ENCODE results near the gene NOL8.

Gene NOL8

DNA sequence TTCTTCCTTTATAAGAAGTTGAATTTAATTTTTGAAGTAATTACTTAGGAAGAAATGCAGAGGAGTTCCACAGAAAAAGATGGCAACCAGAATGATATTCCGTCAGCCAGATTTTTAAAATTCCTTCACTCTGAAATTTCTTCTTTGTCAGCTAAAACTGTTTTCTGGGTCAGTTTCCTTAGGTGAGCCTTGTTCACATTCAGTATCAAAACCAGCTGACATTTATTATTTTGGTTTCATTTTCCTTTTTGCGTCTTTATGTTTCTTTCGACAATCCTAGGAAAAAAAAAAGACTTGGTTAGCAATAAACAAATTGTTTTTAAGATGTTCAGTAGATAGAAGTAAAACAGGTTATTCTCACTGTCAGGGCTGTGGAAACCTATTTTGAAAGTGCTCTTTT lies 27.5 kb downstream of the NOL8 start:
- no peak for DNase-seq (ENCODE audit: low read depth)
- TF ChIP-seq, protein P1, sequence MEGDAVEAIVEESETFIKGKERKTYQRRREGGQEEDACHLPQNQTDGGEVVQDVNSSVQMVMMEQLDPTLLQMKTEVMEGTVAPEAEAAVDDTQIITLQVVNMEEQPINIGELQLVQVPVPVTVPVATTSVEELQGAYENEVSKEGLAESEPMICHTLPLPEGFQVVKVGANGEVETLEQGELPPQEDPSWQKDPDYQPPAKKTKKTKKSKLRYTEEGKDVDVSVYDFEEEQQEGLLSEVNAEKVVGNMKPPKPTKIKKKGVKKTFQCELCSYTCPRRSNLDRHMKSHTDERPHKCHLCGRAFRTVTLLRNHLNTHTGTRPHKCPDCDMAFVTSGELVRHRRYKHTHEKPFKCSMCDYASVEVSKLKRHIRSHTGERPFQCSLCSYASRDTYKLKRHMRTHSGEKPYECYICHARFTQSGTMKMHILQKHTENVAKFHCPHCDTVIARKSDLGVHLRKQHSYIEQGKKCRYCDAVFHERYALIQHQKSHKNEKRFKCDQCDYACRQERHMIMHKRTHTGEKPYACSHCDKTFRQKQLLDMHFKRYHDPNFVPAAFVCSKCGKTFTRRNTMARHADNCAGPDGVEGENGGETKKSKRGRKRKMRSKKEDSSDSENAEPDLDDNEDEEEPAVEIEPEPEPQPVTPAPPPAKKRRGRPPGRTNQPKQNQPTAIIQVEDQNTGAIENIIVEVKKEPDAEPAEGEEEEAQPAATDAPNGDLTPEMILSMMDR (conservative IDR thresholded peaks at IDR 0.05; ENCODE audit: low read depth, low read length), result no peak
- no peak overlapping the region for H3K4me3 ChIP-seq (ENCODE audit: low read depth, low read length)

DNA sequence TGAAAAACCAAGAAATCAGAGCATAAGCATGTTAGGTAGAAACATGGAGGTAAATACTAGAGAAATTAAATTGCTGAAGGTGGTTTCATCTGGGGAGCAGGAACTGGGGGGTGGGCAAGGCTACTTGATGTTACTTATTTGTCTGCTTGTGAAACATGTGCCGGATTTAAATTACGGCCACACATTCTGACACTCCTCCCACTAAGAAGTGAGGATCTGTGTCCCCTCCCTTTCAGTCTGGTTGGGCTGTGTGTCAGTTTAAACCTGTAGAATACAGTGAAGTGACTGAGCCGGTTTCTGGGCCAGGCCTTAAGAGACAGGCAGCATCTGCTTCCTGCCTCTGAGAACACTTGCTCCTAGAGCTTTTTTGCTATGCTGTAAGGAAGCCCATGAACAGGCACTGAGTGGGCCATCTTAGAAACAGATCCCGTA lies 29.3 kb downstream of the NOL8 start:
- TF ChIP-seq, protein P1 (conservative IDR thresholded peaks at IDR 0.05; ENCODE audit: low read depth, low read length), result no peak
- no peak overlapping the region for H3K4me3 ChIP-seq (ENCODE audit: low read depth, low read length)
- no peak for DNase-seq (ENCODE audit: low read depth)

DNA sequence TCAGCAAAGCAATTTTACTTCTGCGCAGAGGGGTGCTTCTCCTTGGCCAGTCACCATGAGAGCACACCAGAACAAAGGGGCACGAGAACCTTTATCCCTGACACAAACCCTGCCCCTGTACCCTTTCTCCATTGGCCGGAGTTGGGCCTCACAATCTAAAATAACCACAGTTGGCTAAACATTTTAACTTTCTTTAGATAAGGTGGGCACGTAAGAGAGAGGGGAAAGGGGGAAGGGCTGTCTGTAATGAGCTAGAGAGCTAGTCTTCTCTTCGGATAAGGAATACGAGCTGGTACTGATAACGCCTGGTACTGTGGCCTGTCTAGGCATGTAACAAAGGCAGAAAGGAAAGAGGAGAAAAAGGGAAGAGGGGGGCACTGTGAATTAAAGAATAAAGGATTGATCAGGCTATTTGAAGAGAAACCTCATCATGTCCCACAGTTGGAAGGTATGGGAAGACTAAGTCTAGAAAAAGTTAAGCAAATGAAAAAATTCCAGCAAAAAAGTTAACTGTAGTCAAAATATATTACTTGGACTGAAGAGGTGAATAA lies 29.8 kb downstream of the NOL8 start:
- H3K4me3 ChIP-seq (ENCODE audit: low read depth, low read length), result no peak overlapping the region
- no peak for DNase-seq (ENCODE audit: low read depth)
- TF ChIP-seq, protein P1 (conservative IDR thresholded peaks at IDR 0.05; ENCODE audit: low read depth, low read length), result no peak

GRCh38 chr9:92294297-92294676 lies 30.9 kb downstream of the NOL8 start:
- DNase-seq (ENCODE audit: low read depth), result no peak
- H3K4me3 ChIP-seq (ENCODE audit: low read depth, low read length), result peak overlapping the region; percentile 86
- TF ChIP-seq, protein P1 (conservative IDR thresholded peaks at IDR 0.05; ENCODE audit: low read depth, low read length), result no peak

DNA sequence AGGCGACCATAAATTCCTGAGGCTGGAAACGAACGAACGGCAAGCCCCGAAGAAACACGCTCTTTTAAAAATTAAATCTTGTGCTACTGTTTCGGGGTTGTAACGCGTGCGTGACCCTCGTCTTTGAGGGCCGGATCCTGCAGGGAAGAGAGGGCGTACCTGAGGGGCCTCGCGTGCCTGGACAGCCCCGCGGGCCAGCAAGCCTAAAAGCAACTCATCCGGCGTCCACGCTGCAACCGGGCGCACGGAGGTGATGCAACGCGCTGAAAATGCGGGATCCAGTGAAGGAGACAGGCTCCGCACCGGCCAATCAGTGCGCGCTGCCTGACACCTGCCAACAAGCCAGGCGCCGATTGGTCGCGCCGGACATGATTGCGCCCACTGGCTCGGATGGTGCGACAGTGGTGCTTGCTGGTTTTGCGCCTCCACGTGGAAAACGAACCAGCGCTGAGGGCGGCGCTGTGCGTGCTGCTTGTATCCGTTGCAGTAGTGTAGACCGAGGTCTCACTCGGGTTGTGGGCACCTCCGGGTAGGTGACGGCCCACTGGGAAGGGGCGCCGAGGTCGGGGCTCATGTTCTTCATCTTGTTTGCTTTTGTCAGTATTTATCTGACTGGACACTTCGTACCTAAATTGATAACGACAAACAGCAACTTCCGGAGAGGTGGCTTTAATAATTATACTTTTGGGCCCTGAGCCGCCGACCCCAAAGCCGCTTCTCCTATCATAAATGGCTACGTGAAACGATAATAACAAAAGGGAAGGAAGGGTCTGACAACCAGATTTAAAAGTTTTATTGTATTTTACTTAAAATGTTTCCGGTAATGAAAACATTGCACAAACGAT lies 31.5 kb downstream of the NOL8 start, which contains the start of gene IARS1:
Gene IARS1, minus strand, starts transcription at position 246 of the 845 bp plus-strand sequence. CDS start 4,278 bp downstream, outside the sequence.
- H3K4me3 ChIP-seq (ENCODE audit: low read depth, low read length), result peak within 1 kb of the TSS; percentile 86
- DNase-seq (ENCODE audit: low read depth), result peak; percentile 99
- TF ChIP-seq, protein P1 (conservative IDR thresholded peaks at IDR 0.05; ENCODE audit: low read depth, low read length), result peak; percentile 43

- no peak for DNase-seq (ENCODE audit: low read depth)
- H3K4me3 ChIP-seq (ENCODE audit: low read depth, low read length), result peak overlapping the region; percentile 86
- TF ChIP-seq, protein P1 (conservative IDR thresholded peaks at IDR 0.05; ENCODE audit: low read depth, low read length), result no peak
Observed at GRCh38 chr9:92293075-92293354, 32.1 kb downstream of the NOL8 start.

Data from choroid plexus epithelial cell (primary cell).